GM10266 (cell line): ENCODE measurements around the gene KCNH5.
"Not testable (repeated sequence)": the region's sequence is repeated elsewhere in the genome, so short reads cannot be mapped to it uniquely, and the experiment has no call there.

Experiments used
- DNase-seq: peaks from one replicate; pipeline ENCODE4 v3.0.0; 2012; ENCODE audit errors: extremely low spot score
- CTCF ChIP-seq: IDR thresholded peaks from 2 replicates; pipeline ENCODE4 v1.5.1; 2012; ENCODE audit warnings: mild to moderate bottlenecking, low read depth; ENCODE audit not compliant: control insufficient read depth, insufficient read depth; ENCODE audit errors: missing control alignments

The KCNH5 gene

GRCh38 chr14:62819931-62820330, 225.3 kb downstream of the KCNH5 start:
- TF ChIP-seq CTCF: no peak
- DNase-seq: no peak

- TF ChIP-seq CTCF: no peak
- DNase-seq: no peak
Observed at GRCh38 chr14:62807636-62808035, 237.6 kb downstream of the KCNH5 start.

GRCh38 chr14:62800577-62800976, 244.7 kb downstream of the KCNH5 start:
- DNase-seq: no peak
- TF ChIP-seq CTCF: no peak

DNA sequence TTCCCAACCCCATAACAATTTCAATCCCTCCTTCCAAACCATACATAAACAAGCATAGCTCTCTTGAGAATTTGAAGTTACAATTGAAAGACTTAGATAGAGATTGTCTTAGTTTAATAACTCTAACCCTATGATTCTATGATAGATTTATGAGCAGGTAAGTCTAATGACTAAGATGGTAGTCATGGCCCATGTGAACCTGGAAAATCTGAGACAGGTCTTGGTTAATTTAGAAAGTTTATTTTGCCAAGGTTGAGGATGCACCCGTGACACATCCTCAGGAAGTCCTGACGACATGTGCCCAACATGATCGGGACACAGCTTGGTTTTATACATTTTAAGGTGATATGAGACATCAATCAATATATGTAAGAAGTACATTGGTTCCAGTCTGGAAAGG, 248.8 kb downstream of the KCNH5 start:
- no peak for TF ChIP-seq CTCF
- no peak for DNase-seq

- no peak for DNase-seq
- no peak for TF ChIP-seq CTCF
Observed at GRCh38 chr14:62792578-62792977, 252.7 kb downstream of the KCNH5 start.

GRCh38 chr14:62781328-62781727, 263.9 kb downstream of the KCNH5 start:
- DNase-seq: not testable (repeated sequence)

DNA sequence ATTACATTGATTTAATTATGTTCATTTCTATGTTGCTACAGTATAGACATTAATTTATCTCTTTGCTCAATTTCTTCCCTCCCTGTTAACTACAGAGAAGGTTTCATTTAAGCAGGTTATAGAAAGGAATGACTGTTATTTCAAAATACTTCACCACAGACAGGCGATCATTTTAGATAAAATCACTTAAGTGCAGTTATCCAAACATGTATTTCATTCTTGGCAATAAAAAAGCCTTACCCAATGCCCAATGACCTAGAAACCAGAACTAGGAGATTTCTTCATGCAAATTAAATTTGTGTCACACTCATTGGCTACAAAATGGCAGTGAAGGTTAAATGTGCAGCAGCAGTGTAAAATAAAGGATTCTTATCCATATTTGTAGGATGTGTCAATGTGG, 266.4 kb downstream of the KCNH5 start:
- no peak for TF ChIP-seq CTCF

DNA sequence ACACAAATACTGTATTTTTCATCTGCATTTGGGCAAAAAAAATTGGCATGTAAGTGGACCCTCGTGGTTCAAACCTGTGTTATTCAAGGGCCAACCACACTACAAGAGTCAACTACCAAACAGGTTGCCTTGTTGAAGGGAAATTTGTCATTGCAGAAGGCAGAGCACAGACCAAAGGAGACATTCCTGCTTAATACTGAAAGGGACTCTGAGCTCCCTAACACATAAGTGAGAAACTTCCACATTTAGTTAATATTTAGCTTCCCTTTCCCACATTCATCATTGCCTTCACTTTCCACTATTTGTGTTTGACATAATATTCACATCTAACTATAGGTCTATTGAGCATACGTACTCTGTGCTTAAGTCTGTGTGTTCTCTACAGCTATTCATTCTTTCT, 266.9 kb downstream of the KCNH5 start:
- no peak for DNase-seq
- no peak for TF ChIP-seq CTCF

More for the DNA sequence above, 266.4 kb downstream of the KCNH5 start:
- DNase-seq: no peak
